ENCODE results near the gene PDZD11.

DNA sequence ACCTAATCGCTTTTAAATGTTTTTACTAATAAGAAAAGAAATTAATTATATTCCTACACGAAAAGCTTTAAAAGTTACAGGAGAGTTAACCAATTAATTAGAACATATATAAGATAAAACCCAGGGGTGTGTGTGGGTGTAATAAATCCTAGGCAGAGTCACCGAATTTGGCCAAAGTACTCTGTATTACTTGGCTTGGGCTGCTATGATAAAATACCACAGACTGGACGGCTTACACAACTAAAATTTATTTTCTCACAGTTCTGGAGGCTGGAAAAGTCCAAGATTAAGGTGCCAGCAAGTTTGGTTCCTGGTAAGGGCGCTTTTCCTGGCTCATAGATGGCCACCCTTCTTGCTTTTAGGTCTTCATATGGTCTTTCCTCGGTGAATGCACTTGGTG lies 44.8 kb downstream of the PDZD11 start:
- TF ChIP-seq, protein P1, sequence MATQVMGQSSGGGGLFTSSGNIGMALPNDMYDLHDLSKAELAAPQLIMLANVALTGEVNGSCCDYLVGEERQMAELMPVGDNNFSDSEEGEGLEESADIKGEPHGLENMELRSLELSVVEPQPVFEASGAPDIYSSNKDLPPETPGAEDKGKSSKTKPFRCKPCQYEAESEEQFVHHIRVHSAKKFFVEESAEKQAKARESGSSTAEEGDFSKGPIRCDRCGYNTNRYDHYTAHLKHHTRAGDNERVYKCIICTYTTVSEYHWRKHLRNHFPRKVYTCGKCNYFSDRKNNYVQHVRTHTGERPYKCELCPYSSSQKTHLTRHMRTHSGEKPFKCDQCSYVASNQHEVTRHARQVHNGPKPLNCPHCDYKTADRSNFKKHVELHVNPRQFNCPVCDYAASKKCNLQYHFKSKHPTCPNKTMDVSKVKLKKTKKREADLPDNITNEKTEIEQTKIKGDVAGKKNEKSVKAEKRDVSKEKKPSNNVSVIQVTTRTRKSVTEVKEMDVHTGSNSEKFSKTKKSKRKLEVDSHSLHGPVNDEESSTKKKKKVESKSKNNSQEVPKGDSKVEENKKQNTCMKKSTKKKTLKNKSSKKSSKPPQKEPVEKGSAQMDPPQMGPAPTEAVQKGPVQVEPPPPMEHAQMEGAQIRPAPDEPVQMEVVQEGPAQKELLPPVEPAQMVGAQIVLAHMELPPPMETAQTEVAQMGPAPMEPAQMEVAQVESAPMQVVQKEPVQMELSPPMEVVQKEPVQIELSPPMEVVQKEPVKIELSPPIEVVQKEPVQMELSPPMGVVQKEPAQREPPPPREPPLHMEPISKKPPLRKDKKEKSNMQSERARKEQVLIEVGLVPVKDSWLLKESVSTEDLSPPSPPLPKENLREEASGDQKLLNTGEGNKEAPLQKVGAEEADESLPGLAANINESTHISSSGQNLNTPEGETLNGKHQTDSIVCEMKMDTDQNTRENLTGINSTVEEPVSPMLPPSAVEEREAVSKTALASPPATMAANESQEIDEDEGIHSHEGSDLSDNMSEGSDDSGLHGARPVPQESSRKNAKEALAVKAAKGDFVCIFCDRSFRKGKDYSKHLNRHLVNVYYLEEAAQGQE (IDR thresholded peaks at IDR 0.05; ENCODE audit: low read depth): no peak
- TF ChIP-seq YY1 (IDR thresholded peaks at IDR 0.05; ENCODE audit: low read depth): no peak
- TF ChIP-seq RAD21 (IDR thresholded peaks at IDR 0.05; ENCODE audit: low read depth): no peak
- no peak for TF ChIP-seq NFIC (IDR thresholded peaks at IDR 0.05)
